SH-SY5Y (cell line): ENCODE results near the gene NAPB.

Experiments used
- GATA2 ChIP-seq: IDR thresholded peaks from 2 replicates; pipeline ENCODE4 v1.6.1; 2011; ENCODE audit warnings: mild to moderate bottlenecking, low read depth, low read length
- GATA3 ChIP-seq: IDR thresholded peaks from 2 replicates; pipeline ENCODE4 v1.6.1; 2011; ENCODE audit warnings: low read depth, mild to moderate bottlenecking, low read length, moderate library complexity

DNA sequence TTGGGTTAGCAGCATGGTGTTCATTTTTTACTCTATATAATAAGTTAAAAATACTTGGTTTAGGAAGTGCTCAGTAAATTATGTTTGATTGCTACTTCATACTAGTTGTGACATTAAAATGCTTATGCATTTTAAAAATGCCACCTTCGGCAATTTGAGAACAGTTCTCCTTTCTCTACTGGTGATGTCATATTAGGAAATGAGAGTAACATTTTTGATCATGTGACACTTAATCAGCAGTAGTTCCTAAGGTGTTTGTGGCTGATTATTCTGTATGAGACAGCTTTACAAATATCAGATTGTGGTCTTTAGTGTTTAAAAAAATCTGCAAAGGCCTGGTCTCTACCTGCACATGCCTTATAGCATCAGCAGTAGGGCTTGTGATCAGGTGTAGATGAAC lies 54.9 kb downstream of the NAPB start:
- TF ChIP-seq GATA3 (no peak), GATA2 (no peak)
